Erythroblast (primary cell): Measurements from ENCODE around the gene BEST3.

Experiments
- GATA1 ChIP-seq: IDR thresholded peaks from 2 replicates; pipeline ENCODE4 v1.6.1; 2011; ENCODE audit warnings: low read depth, mild to moderate bottlenecking, control low read depth, low read length, moderate library complexity
- POLR2A ChIP-seq: IDR thresholded peaks from 2 replicates; pipeline ENCODE4 v1.6.1; 2011; ENCODE audit warnings: mild to moderate bottlenecking, low read length

GRCh38 chr12:69660164-69660863, 38.8 kb downstream of the BEST3 start:
- TF ChIP-seq POLR2A (peak; percentile 39), GATA1 (peak; percentile 47)
